ENCODE data around the gene GOLM1.

Gene GOLM1

DNA sequence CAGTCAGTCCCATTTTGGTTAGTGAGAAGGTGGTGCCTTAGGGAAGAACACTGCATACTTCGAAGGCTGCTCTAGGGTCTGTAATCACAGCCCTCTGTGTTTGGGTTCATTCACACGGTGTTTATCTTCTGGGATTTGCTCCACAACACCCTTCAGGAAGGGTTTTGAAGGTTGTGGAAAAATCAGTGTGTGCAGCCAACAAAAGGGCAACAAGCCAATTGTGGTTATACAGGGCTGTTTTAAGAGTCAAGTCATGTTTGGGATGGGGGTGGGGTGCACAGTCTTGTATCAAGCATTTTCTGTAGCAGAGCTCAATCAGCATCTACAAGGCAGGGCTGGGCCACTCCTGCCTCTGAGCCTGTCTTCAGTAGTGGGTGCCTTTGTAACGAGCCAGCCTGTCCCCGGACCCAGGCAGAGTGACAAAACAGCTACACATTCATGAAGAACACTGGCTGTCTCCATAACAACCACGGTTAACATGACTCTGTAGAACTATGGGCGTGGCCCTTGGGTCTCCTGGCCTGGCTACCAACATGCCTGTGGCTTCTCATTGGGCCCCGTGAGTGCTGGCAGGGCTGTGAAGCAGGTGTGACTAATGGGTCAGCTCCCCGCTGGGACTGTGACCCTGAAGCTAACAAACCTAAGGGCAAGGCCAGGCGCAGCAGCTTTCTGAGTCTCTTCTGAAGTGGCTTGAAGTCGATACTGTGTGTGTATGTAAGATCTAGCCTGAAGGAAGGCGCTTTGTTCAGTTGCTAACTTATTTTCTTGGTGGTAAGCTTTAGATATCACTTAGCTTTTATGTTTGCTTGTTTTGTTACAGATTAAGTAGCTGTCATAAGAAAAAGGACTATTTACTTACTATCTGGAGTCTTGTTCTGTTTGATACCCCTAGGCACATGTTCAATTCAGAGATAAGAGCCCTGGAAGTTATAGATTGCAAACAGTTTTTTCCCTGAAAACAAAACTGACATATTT is 27.9 kb upstream of the GOLM1 start (continued):
- no peak for TF ChIP-seq YY2 (tag by site-specific recombination; IDR thresholded peaks at IDR 0.05)
- TF ChIP-seq WT1 (tag by site-specific recombination; IDR thresholded peaks at IDR 0.05), result peak; percentile 49; the same call in 1 of the 2 replicates
- no peak for TF ChIP-seq ZNF16 (tag by site-specific recombination; IDR thresholded peaks at IDR 0.05; ENCODE audit: low read depth)
- TF ChIP-seq ZNF324 (tag by site-specific recombination; IDR thresholded peaks at IDR 0.05), result no peak
- TF ChIP-seq, protein P1, sequence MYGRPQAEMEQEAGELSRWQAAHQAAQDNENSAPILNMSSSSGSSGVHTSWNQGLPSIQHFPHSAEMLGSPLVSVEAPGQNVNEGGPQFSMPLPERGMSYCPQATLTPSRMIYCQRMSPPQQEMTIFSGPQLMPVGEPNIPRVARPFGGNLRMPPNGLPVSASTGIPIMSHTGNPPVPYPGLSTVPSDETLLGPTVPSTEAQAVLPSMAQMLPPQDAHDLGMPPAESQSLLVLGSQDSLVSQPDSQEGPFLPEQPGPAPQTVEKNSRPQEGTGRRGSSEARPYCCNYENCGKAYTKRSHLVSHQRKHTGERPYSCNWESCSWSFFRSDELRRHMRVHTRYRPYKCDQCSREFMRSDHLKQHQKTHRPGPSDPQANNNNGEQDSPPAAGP (tag by site-specific recombination; IDR thresholded peaks at IDR 0.05), result peak; percentile 19; the same call in 1 of the 2 replicates
- no peak for TF ChIP-seq ZNF404 (tag by site-specific recombination; IDR thresholded peaks at IDR 0.05)
- TF ChIP-seq, protein P2, sequence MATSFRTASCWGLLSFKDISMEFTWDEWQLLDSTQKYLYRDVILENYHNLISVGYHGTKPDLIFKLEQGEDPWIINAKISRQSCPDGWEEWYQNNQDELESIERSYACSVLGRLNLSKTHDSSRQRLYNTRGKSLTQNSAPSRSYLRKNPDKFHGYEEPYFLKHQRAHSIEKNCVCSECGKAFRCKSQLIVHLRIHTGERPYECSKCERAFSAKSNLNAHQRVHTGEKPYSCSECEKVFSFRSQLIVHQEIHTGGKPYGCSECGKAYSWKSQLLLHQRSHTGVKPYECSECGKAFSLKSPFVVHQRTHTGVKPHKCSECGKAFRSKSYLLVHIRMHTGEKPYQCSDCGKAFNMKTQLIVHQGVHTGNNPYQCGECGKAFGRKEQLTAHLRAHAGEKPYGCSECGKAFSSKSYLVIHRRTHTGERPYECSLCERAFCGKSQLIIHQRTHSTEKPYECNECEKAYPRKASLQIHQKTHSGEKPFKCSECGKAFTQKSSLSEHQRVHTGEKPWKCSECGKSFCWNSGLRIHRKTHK (tag by site-specific recombination; IDR thresholded peaks at IDR 0.05), result no peak
- TF ChIP-seq ZNF561 (tag by site-specific recombination; IDR thresholded peaks at IDR 0.05; ENCODE audit: borderline replicate concordance), result no peak
- TF ChIP-seq ZNF658 (tag by site-specific recombination; IDR thresholded peaks at IDR 0.05), result no peak
- no peak for TF ChIP-seq ZNF785 (tag by site-specific recombination; IDR thresholded peaks at IDR 0.05)
- TF ChIP-seq, protein P3, sequence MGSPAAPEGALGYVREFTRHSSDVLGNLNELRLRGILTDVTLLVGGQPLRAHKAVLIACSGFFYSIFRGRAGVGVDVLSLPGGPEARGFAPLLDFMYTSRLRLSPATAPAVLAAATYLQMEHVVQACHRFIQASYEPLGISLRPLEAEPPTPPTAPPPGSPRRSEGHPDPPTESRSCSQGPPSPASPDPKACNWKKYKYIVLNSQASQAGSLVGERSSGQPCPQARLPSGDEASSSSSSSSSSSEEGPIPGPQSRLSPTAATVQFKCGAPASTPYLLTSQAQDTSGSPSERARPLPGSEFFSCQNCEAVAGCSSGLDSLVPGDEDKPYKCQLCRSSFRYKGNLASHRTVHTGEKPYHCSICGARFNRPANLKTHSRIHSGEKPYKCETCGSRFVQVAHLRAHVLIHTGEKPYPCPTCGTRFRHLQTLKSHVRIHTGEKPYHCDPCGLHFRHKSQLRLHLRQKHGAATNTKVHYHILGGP (tag by site-specific recombination; IDR thresholded peaks at IDR 0.05), result no peak
- no peak for TF ChIP-seq ZNF423 (tag by site-specific recombination; IDR thresholded peaks at IDR 0.05)
- TF ChIP-seq, protein P4, sequence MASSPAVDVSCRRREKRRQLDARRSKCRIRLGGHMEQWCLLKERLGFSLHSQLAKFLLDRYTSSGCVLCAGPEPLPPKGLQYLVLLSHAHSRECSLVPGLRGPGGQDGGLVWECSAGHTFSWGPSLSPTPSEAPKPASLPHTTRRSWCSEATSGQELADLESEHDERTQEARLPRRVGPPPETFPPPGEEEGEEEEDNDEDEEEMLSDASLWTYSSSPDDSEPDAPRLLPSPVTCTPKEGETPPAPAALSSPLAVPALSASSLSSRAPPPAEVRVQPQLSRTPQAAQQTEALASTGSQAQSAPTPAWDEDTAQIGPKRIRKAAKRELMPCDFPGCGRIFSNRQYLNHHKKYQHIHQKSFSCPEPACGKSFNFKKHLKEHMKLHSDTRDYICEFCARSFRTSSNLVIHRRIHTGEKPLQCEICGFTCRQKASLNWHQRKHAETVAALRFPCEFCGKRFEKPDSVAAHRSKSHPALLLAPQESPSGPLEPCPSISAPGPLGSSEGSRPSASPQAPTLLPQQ (tag by site-specific recombination; IDR thresholded peaks at IDR 0.05), result peak; percentile 94
- TF ChIP-seq KLF16 (tag by site-specific recombination; IDR thresholded peaks at IDR 0.05), result no peak
- TF ChIP-seq ZNF776 (tag by site-specific recombination; IDR thresholded peaks at IDR 0.05; ENCODE audit: borderline replicate concordance), result no peak
- TF ChIP-seq ZNF629 (tag by site-specific recombination; IDR thresholded peaks at IDR 0.05), result peak; percentile 71
- TF ChIP-seq SETDB1 (IDR thresholded peaks at IDR 0.05; ENCODE audit: insufficient read length, low read length), result no peak
- TF ChIP-seq, protein P5, sequence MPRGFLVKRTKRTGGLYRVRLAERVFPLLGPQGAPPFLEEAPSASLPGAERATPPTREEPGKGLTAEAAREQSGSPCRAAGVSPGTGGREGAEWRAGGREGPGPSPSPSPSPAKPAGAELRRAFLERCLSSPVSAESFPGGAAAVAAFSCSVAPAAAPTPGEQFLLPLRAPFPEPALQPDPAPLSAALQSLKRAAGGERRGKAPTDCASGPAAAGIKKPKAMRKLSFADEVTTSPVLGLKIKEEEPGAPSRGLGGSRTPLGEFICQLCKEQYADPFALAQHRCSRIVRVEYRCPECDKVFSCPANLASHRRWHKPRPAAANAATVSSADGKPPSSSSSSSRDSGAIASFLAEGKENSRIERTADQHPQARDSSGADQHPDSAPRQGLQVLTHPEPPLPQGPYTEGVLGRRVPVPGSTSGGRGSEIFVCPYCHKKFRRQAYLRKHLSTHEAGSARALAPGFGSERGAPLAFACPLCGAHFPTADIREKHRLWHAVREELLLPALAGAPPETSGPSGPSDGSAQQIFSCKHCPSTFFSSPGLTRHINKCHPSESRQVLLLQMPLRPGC (tag by site-specific recombination; IDR thresholded peaks at IDR 0.05), result no peak
- no peak for TF ChIP-seq ZBTB1 (tag by site-specific recombination; IDR thresholded peaks at IDR 0.05)
- TF ChIP-seq, protein P6, sequence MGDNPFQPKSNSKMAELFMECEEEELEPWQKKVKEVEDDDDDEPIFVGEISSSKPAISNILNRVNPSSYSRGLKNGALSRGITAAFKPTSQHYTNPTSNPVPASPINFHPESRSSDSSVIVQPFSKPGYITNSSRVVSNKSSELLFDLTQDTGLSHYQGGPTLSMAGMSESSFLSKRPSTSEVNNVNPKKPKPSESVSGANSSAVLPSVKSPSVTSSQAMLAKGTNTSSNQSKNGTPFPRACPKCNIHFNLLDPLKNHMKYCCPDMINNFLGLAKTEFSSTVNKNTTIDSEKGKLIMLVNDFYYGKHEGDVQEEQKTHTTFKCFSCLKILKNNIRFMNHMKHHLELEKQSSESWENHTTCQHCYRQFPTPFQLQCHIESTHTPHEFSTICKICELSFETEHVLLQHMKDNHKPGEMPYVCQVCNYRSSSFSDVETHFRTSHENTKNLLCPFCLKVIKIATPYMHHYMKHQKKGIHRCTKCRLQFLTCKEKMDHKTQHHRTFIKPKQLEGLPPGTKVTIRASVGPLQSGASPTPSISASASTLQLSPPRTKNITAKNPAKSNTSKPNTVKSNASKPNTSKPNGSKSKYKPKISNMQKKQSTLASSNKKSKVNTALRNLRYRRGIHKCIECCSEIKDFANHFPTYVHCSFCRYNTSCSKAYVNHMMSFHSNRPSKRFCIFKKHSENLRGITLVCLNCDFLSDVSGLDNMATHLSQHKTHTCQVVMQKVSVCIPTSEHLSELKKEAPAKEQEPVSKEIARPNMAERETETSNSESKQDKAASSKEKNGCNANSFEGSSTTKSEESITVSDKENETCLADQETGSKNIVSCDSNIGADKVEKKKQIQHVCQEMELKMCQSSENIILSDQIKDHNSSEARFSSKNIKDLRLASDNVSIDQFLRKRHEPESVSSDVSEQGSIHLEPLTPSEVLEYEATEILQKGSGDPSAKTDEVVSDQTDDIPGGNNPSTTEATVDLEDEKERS (tag by site-specific recombination; IDR thresholded peaks at IDR 0.05), result no peak
- no peak for TF ChIP-seq ZNF223 (tag by site-specific recombination; IDR thresholded peaks at IDR 0.05)
- no peak for TF ChIP-seq ZNF248 (tag by site-specific recombination; IDR thresholded peaks at IDR 0.05)
- TF ChIP-seq, protein P7, sequence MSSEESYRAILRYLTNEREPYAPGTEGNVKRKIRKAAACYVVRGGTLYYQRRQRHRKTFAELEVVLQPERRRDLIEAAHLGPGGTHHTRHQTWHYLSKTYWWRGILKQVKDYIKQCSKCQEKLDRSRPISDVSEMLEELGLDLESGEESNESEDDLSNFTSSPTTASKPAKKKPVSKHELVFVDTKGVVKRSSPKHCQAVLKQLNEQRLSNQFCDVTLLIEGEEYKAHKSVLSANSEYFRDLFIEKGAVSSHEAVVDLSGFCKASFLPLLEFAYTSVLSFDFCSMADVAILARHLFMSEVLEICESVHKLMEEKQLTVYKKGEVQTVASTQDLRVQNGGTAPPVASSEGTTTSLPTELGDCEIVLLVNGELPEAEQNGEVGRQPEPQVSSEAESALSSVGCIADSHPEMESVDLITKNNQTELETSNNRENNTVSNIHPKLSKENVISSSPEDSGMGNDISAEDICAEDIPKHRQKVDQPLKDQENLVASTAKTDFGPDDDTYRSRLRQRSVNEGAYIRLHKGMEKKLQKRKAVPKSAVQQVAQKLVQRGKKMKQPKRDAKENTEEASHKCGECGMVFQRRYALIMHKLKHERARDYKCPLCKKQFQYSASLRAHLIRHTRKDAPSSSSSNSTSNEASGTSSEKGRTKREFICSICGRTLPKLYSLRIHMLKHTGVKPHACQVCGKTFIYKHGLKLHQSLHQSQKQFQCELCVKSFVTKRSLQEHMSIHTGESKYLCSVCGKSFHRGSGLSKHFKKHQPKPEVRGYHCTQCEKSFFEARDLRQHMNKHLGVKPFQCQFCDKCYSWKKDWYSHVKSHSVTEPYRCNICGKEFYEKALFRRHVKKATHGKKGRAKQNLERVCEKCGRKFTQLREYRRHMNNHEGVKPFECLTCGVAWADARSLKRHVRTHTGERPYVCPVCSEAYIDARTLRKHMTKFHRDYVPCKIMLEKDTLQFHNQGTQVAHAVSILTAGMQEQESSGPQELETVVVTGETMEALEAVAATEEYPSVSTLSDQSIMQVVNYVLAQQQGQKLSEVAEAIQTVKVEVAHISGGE (tag by site-specific recombination; conservative IDR thresholded peaks at IDR 0.05; ENCODE audit: low read depth), result no peak

Data from HEK293 (cell line).